Motor neuron (in vitro differentiated cells): ENCODE data around the gene CHAD. TPM values are rescaled to one million over a fixed set of nuclear protein-coding genes. Genes with fewer than 3 reads are reported as not detected.

Experiments used
- ATAC-seq, 8 experiments: fragments of 200-7000 bp; cut with Tn5 transposase; replicated peaks in 6 of 8; 2 replicates each; pipeline ENCODE4 v1.8.0; 2021; ENCODE audit warnings: mild to moderate bottlenecking in 8 of 8, moderate library complexity in 8 of 8
- H3K27ac ChIP-seq, 2 donors: fragments of 250-450 bp; sonication (Bioruptor Pico); 2 replicates each; pipeline ENCODE4 v1.9.0; 2021; ENCODE audit warnings: antibody characterized with exemption in 2 of 2, mild to moderate bottlenecking in 2 of 2, moderate library complexity in 1 of 2
- H3K4me1 ChIP-seq, 2 donors: fragments of 250-450 bp; sonication (Bioruptor Pico); replicated peaks in 1 of 2; 2 replicates each; pipeline ENCODE4 v1.6.1; 2021; ENCODE audit warnings: antibody characterized with exemption in 2 of 2, mild to moderate bottlenecking in 2 of 2, moderate library complexity in 1 of 2
- H3K4me3 ChIP-seq, 5 donors: fragments of 250-450 bp; sonication (Bioruptor Pico); 2 replicates each; pipeline ENCODE4 v1.9.0; 2021; ENCODE audit warnings: antibody characterized with exemption in 5 of 5, mild to moderate bottlenecking in 5 of 5, moderate library complexity in 4 of 5
- WGBS, 10 experiments: fragments of 450-650 bp; shearing (Covaris generic); methylation state at CpG; one replicate each; pipeline ENCODE4 v1.0.0; 2022; 5-methylcytosine and 5-hydroxymethylcytosine counted together
- in situ Hi-C, 9 experiments: fragments of 400-800 bp; cut with MboI; loops; one replicate each; pipeline ENCODE4 v1.15.0; 2021; ENCODE audit warnings: low sequenced_read_pairs in 9 of 9, low pct_unique_long_range_greater_than_20kb in 2 of 9; ENCODE audit not compliant: unreplicated experiment in 9 of 9
- total RNA-seq, 8 experiments: library from RNA; unstranded; fragments of 300-600 nt; gene quantifications; 2 replicates each; pipeline versions ENCODE4 v1.2.3 to v1.2.4, GENCODE V29; 2022

Gene CHAD
- total RNA-seq, 8 experiments from 2014 or later, result 0.11 to 3.0 (median 0.66) TPM

DNA sequence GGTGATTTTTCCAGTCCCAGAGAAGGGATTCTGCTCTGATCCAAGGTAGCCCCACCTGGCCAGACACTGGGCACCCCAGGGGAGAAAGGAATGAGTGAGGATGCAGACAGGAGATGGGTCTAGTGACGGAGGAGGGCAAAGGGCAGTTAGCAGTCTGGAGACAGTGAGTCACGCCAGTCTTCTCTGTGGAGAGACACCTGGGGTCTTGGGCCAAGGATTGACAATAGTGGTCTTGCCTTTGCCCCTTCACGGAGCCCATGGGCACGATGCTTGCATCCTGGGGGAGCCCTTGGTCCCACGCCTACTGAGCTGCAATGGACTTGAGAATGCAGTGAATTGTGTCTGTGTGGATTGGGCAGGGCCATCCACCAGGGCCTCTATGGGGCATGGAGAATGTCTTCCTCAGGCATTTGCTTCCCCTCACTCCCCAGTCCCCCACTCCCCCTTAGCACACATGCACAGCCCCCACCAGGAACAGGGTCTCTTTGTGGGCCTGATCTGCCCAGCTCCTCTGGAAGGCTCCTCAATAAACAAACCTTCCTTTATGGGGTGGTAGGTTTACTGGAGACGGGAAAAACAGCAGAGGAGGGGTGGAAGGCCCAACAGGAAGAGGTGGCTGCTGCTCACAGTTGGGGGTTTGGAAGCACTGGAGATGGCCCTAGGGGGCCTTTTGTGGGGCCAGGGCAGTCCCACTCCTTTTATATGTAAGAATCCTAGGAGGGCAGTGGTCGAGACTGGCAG is 1.4 kb downstream of the CHAD start:
- H3K4me1 ChIP-seq, result peaks cover 0 to 2% of the 10 kb centered on the region in 2 donors
- H3K4me3 ChIP-seq, result no peak overlapping the region
- H3K27ac ChIP-seq, result no peak overlapping the region
- WGBS, 10 experiments, result 29 to 100% (median 76%) methylated on average over 1 to 4 of the region's 7 CpGs; no CpG with 5 or more reads in 6 of the 10 experiments
- no peak for ATAC-seq
- in situ Hi-C loops, result no loop called here

- peak in 1 of 8 experiments; percentile 69 for ATAC-seq
- Histone ChIP-seq H3K27ac (no peak overlapping the region), H3K4me3 (no peak overlapping the region), H3K4me1 (peaks cover 0 to 2% of the 10 kb centered on the region in 2 donors)
- in situ Hi-C loops, result no loop called here
- 47 to 83% (median 73%) methylated on average over 1 to 3 of the region's 9 CpGs; no CpG with 5 or more reads in 6 of the 10 experiments for WGBS, 10 experiments
Measured at GRCh38 chr17:50466371-50467113, 2.1 kb downstream of the CHAD start.

GRCh38 chr17:50465635-50466034 is 3.0 kb downstream of the CHAD start:
- in situ Hi-C loops, result no loop called here
- ATAC-seq, result no peak
- H3K4me3 ChIP-seq, result no peak overlapping the region
- H3K4me1 ChIP-seq, result peaks cover 0 to 2% of the 10 kb centered on the region in 2 donors
- H3K27ac ChIP-seq, result no peak overlapping the region
- WGBS, 10 experiments, result 43 to 100% (median 78%) methylated on average over 1 to 4 of the region's 9 CpGs; no CpG with 5 or more reads in 4 of the 10 experiments

DNA sequence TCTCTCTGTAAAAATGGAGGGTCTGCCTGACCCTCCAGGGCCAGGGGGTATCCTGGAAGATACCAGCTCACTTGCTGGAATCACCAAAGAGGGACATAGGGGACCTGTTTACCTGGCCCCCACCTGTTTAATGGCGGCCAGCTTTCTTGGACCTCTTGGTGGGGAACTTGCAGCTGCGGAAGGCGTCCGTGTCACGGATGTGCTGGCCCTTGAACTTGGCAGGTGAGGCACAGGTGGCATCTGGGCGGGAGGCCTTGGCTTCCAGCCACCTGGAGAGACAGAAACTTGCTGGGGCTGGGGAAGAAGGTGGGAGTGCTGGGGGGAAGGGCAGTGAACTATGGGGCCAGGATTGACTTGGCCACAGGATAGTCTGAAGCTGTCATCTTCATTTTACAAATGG is 3.5 kb downstream of the CHAD start:
- H3K4me3 ChIP-seq, result no peak overlapping the region
- in situ Hi-C loops, result no loop called here
- H3K4me1 ChIP-seq, result peaks cover 0 to 2% of the 10 kb centered on the region in 2 donors
- WGBS, 10 experiments, result 71 to 86% methylated on average over 4 to 5 of the region's 6 CpGs; no CpG with 5 or more reads in 8 of the 10 experiments
- no peak for ATAC-seq
- H3K27ac ChIP-seq, result no peak overlapping the region

- no peak for ATAC-seq
- in situ Hi-C loops, result no loop called here
- whole genome bisulfite sequencing, 10 experiments, result 60 to 100% methylated on average over 1 of the region's 4 CpGs; no CpG with 5 or more reads in 8 of the 10 experiments
Measured at GRCh38 chr17:50464736-50465135, 3.9 kb downstream of the CHAD start.

GRCh38 chr17:50464121-50464520 is 4.6 kb downstream of the CHAD start:
- Histone ChIP-seq H3K4me1 (peaks cover 0 to 2% of the 10 kb centered on the region in 2 donors), H3K27ac (no peak overlapping the region), H3K4me3 (no peak overlapping the region)
- in situ Hi-C loops, result no loop called here
- ATAC-seq, result no peak
- WGBS, 10 experiments, result 80 to 100% methylated on average over 3 of the region's 3 CpGs; no CpG with 5 or more reads in 8 of the 10 experiments

More at GRCh38 chr17:50464736-50465135, 3.9 kb downstream of the CHAD start:
- H3K4me1 ChIP-seq, result peaks cover 0 to 2% of the 10 kb centered on the region in 2 donors
- H3K4me3 ChIP-seq, result no peak overlapping the region
- no peak overlapping the region for H3K27ac ChIP-seq

GRCh38 chr17:50462446-50462845 is 6.2 kb downstream of the CHAD start:
- no peak for ATAC-seq
- Histone ChIP-seq H3K27ac (no peak overlapping the region), H3K4me1 (no peaks in the 10 kb centered on the region), H3K4me3 (no peak overlapping the region)
- WGBS, 10 experiments, result 37 to 83% methylated on average over 1 to 2 of the region's 9 CpGs; no CpG with 5 or more reads in 8 of the 10 experiments
- in situ Hi-C loops, result no loop called here

- in situ Hi-C loops, result no loop called here
- ATAC-seq, result peak in 2 of 8 experiments; percentile 17 to 21
- H3K27ac ChIP-seq, result no peak overlapping the region
- no peaks in the 10 kb centered on the region for H3K4me1 ChIP-seq
- no peak overlapping the region for H3K4me3 ChIP-seq
- WGBS, 10 experiments, result 73 to 100% methylated on average over 1 to 3 of the region's 14 CpGs; no CpG with 5 or more reads in 8 of the 10 experiments
Measured at GRCh38 chr17:50461550-50462132, 7.0 kb downstream of the CHAD start.

GRCh38 chr17:50460831-50461526 is 7.7 kb downstream of the CHAD start:
- no peak overlapping the region for H3K4me3 ChIP-seq
- ATAC-seq, result no peak
- no peaks in the 10 kb centered on the region for H3K4me1 ChIP-seq
- in situ Hi-C loops, result no loop called here
- no peak overlapping the region for H3K27ac ChIP-seq
- 67 to 100% (median 91%) methylated on average over 1 to 2 of the region's 9 CpGs; no CpG with 5 or more reads in 6 of the 10 experiments for WGBS, 10 experiments

DNA sequence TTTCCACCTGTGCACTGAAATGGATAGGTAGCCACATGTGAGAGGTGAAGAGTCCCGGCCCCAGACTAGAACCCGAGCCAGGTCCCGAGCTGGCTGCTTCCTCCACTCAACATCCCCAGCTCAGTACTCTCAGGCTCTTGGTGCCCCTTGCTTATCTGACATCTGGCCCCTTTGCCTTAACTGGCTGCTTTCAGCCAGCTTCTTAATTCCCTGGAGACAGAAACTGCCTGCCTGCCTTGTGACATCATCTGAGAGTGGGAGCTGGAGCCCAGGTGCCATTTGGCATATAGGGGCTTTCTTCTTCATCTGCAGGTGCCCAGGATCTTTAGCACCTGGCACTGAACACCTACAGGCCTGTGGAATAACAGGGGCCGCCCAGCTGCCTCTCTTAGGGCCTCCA is 8.9 kb downstream of the CHAD start:
- 50 to 86% (median 80%) methylated on average over 1 of the region's 4 CpGs; no CpG with 5 or more reads in 6 of the 10 experiments for WGBS, 10 experiments
- Histone ChIP-seq H3K27ac (no peak overlapping the region), H3K4me3 (no peak overlapping the region), H3K4me1 (no peaks in the 10 kb centered on the region)
- ATAC-seq, result peak in 1 of 8 experiments; percentile 35
- in situ Hi-C loops, result no loop called here

GRCh38 chr17:50458701-50459676 is 9.7 kb downstream of the CHAD start:
- Histone ChIP-seq H3K4me1 (no peaks in the 10 kb centered on the region), H3K27ac (no peak overlapping the region), H3K4me3 (no peak overlapping the region)
- 57 to 100% (median 85%) methylated on average over 3 to 13 of the region's 16 CpGs; no CpG with 5 or more reads in 2 of the 10 experiments for WGBS, 10 experiments
- ATAC-seq, result no peak
- in situ Hi-C loops, result no loop called here

DNA sequence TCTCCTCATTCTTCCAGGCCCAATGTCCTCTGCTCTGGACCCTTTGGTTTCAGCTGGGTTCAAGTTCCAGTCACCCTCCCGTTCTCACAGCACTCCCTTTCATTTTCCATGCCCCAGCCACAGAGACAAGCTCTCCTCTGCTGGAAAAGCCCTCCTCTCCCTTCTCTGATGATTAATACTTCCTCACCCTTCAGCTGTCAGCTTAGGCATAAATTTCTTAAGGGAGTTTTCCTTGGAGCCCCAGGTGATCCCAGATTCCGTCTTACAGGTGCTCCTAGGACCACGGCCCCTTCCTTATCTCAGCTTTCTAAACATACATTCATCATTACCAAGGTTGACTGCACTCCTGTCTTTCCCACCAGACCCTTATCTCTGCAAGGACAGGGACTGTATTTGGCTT is 10.4 kb downstream of the CHAD start:
- ATAC-seq, result no peak
- H3K27ac ChIP-seq, result no peak overlapping the region
- 50 to 100% (median 73%) methylated on average over 2 to 3 of the region's 3 CpGs; no CpG with 5 or more reads in 3 of the 10 experiments for WGBS, 10 experiments
- no peak overlapping the region for H3K4me3 ChIP-seq
- no peaks in the 10 kb centered on the region for H3K4me1 ChIP-seq
- in situ Hi-C loops, result no loop called here
